H9 (cell line): ENCODE results near the gene TRAIP. TPM values are rescaled to one million over a fixed set of nuclear protein-coding genes. Genes with fewer than 3 reads are reported as not detected.
A peak's percentile ranks its signal among the peaks of the same experiment; 100 is the strongest.

Experiments
- DNase-seq: peaks from one replicate; pipeline ENCODE4 v3.0.0-alpha.2; 2017
- H2AFZ ChIP-seq: one replicate; pipeline ENCODE4 v1.6.1; 2013; ENCODE audit warnings: mild to moderate bottlenecking, low read length, control low read depth, moderate library complexity
- H2AK5ac ChIP-seq: 2 replicates; pipeline ENCODE4 v1.6.1; 2013; ENCODE audit warnings: low read length, control low read depth, mixed read lengths; ENCODE audit not compliant: insufficient read length
- H2BK120ac ChIP-seq: one replicate; pipeline ENCODE4 v1.6.1; 2013; ENCODE audit warnings: low read depth, mild to moderate bottlenecking, low read length, control low read depth, inconsistent platforms; ENCODE audit not compliant: poor library complexity, severe bottlenecking
- H2BK12ac ChIP-seq: 2 replicates; pipeline ENCODE4 v1.6.1; 2013; ENCODE audit warnings: low read length, control low read depth, mixed read lengths, low read depth; ENCODE audit not compliant: insufficient read length
- H2BK15ac ChIP-seq: 2 replicates; pipeline ENCODE4 v1.6.1; 2013; ENCODE audit warnings: low read depth, low read length, control low read depth
- H2BK20ac ChIP-seq: one replicate; pipeline ENCODE4 v1.6.1; 2013; ENCODE audit warnings: low read depth, mild to moderate bottlenecking, low read length, control low read depth, inconsistent platforms; ENCODE audit not compliant: poor library complexity, severe bottlenecking
- H2BK5ac ChIP-seq: 2 replicates; pipeline ENCODE4 v1.6.1; 2013; ENCODE audit warnings: low read length, control low read depth, mixed read lengths; ENCODE audit not compliant: insufficient read length
- H3K14ac ChIP-seq: 2 replicates; pipeline ENCODE4 v1.6.1; 2013; ENCODE audit warnings: low read length, control low read depth; ENCODE audit not compliant: insufficient read depth
- H3K18ac ChIP-seq: 2 replicates; pipeline ENCODE4 v1.6.1; 2013; ENCODE audit warnings: low read depth, mild to moderate bottlenecking, mixed read lengths, low read length, control low read depth; ENCODE audit not compliant: insufficient read length
- H3K23ac ChIP-seq: 2 replicates; pipeline ENCODE4 v1.6.1; 2013; ENCODE audit warnings: low read length, control low read depth, mixed read lengths, low read depth; ENCODE audit not compliant: insufficient read length
- H3K23me2 ChIP-seq: 2 replicates; pipeline ENCODE4 v1.6.1; 2013; ENCODE audit warnings: low read depth, mild to moderate bottlenecking, mixed read lengths, low read length, control low read depth; ENCODE audit not compliant: insufficient read length, poor library complexity, severe bottlenecking
- H3K27ac ChIP-seq: 2 replicates; pipeline ENCODE4 v1.5.1; 2013; ENCODE audit warnings: low read length, control low read depth, mixed read lengths, low read depth; ENCODE audit not compliant: insufficient read length
- H3K27me3 ChIP-seq: 2 replicates; pipeline ENCODE4 v1.6.1; 2013; ENCODE audit warnings: low read length, control low read depth, inconsistent platforms; ENCODE audit not compliant: insufficient read depth
- H3K4ac ChIP-seq: 2 replicates; pipeline ENCODE4 v1.6.1; 2013; ENCODE audit warnings: low read depth, mild to moderate bottlenecking, control low read depth, inconsistent platforms, low read length, moderate library complexity
- H3K4me1 ChIP-seq: 2 replicates; pipeline ENCODE4 v1.6.1; 2013; ENCODE audit warnings: low read length, control low read depth, inconsistent platforms; ENCODE audit not compliant: insufficient read depth
- H3K4me2 ChIP-seq: 2 replicates; pipeline ENCODE4 v1.6.1; 2013; ENCODE audit warnings: low read length, control low read depth, mixed read lengths; ENCODE audit not compliant: insufficient read length, insufficient read depth
- H3K56ac ChIP-seq: 2 replicates; pipeline ENCODE4 v1.6.1; 2013; ENCODE audit warnings: low read depth, mild to moderate bottlenecking, mixed read lengths, low read length, control low read depth; ENCODE audit not compliant: insufficient read length
- H3K79me1 ChIP-seq: 2 replicates; pipeline ENCODE4 v1.6.1; 2013; ENCODE audit warnings: low read depth, mild to moderate bottlenecking, moderate library complexity, low read length, control low read depth, inconsistent platforms; ENCODE audit not compliant: insufficient read depth, poor library complexity, severe bottlenecking
- H3K79me2 ChIP-seq: 2 replicates; pipeline ENCODE4 v1.6.1; 2013; ENCODE audit warnings: low read length, control low read depth, inconsistent platforms; ENCODE audit not compliant: insufficient read depth
- H3K9ac ChIP-seq: 2 replicates; pipeline ENCODE4 v1.6.1; 2013; ENCODE audit warnings: low read length, control low read depth, mixed read lengths; ENCODE audit not compliant: insufficient read length; ENCODE audit errors: extremely low read depth
- H3K9me3 ChIP-seq: one replicate; pipeline ENCODE4 v1.6.1; 2013; ENCODE audit warnings: low read depth, low read length, inconsistent platforms; ENCODE audit not compliant: control insufficient read depth
- H3T11ph ChIP-seq: one replicate; pipeline ENCODE4 v1.6.1; 2013; ENCODE audit warnings: mild to moderate bottlenecking, low read length, control low read depth, inconsistent platforms
- H4K20me1 ChIP-seq: one replicate; pipeline ENCODE4 v1.6.1; 2013; ENCODE audit not compliant: control insufficient read depth, insufficient read length, insufficient read depth
- H4K5ac ChIP-seq: 2 replicates; pipeline ENCODE4 v1.6.1; 2013; ENCODE audit warnings: low read depth, mild to moderate bottlenecking, mixed read lengths, low read length, control low read depth; ENCODE audit not compliant: insufficient read length
- H4K8ac ChIP-seq: replicated peaks from 2 replicates; pipeline ENCODE4 v1.6.1; 2013; ENCODE audit warnings: low read length, control low read depth, mixed read lengths, low read depth; ENCODE audit not compliant: insufficient read length
- H4K91ac ChIP-seq: 2 replicates; pipeline ENCODE4 v1.6.1; 2013; ENCODE audit warnings: low read depth, mild to moderate bottlenecking, moderate library complexity, mixed read lengths, low read length, control low read depth; ENCODE audit not compliant: insufficient read length
- H3K27ac Mint-ChIP-seq, 3 experiments: 2 replicates in 2 of 3; 3 replicates in 1 of 3; pipeline ENCODE4 v1.8.0; 2020 to 2021; ENCODE audit warnings: mixed read lengths in 3 of 3, mild to moderate bottlenecking in 1 of 3, moderate library complexity in 1 of 3
- H3K27me3 Mint-ChIP-seq: 2 replicates; pipeline ENCODE4 v1.8.0; 2021; ENCODE audit warnings: low read depth, mild to moderate bottlenecking, moderate library complexity, mixed read lengths
- H3K36me3 Mint-ChIP-seq, 3 experiments: 2 replicates in 2 of 3; 3 replicates in 1 of 3; pipeline ENCODE4 v1.8.0; 2020 to 2021; ENCODE audit warnings: low read depth in 3 of 3, mixed read lengths in 3 of 3; ENCODE audit not compliant: insufficient read depth in 1 of 3
- H3K4me1 Mint-ChIP-seq, 2 experiments: 2 replicates each; pipeline ENCODE4 v1.8.0; 2020; ENCODE audit warnings: mixed read lengths in 2 of 2
- H3K4me3 Mint-ChIP-seq, 2 experiments: 2 replicates in 1 of 2; 3 replicates in 1 of 2; pipeline ENCODE4 v1.8.0; 2020 to 2021; ENCODE audit warnings: mild to moderate bottlenecking in 2 of 2, mixed read lengths in 2 of 2, moderate library complexity in 1 of 2
- H3K9me3 Mint-ChIP-seq, 2 experiments: 2 replicates in 1 of 2; 3 replicates in 1 of 2; pipeline ENCODE4 v1.8.0; 2020; ENCODE audit warnings: mild to moderate bottlenecking in 2 of 2, mixed read lengths in 2 of 2, moderate library complexity in 1 of 2
- CTCF ChIP-seq: fragments of 200-600 bp; sonication (generic); conservative IDR thresholded peaks from 3 replicates; pipeline ENCODE4 v1.8.0; 2021; ENCODE audit warnings: antibody characterized with exemption, mild to moderate bottlenecking
- WGBS: extraction: QIAGEN DNeasy Blood & Tissue Kit; methylation state at CpG from one replicate; pipeline ENCODE4 v1.1.7; 2013; ENCODE audit warnings: missing lambda C conversion rate, low lambda C conversion rate, mixed read lengths; ENCODE audit not compliant: insufficient read length; ENCODE audit errors: extremely low coverage; 5-methylcytosine and 5-hydroxymethylcytosine counted together
- total RNA-seq: library from RNA; stranded (reverse); gene quantifications from 2 replicates; pipeline ENCODE4 v1.2.1, GENCODE V29; 2021

TRAIP gene
- total RNA-seq, 1 experiment from 2014 or later = 36.7 TPM

- Histone ChIP-seq H2BK12ac (no peak overlapping the region), H3K27me3 (no peaks in the 10 kb centered on the region), H3K4ac (no peak overlapping the region), H3K79me2 (no peaks in the 10 kb centered on the region), H4K8ac (no peak overlapping the region), H2BK20ac (no peak overlapping the region), H3K79me1 (no peaks in the 10 kb centered on the region), H2AK5ac (no peak overlapping the region), H3K27ac (no peak overlapping the region), H4K91ac (no peak overlapping the region), H3K4me2 (no peak overlapping the region), H2AFZ (no peak overlapping the region), H3T11ph (no peak overlapping the region), H3K18ac (no peak overlapping the region), H4K20me1 (no peaks in the 10 kb centered on the region), H3K9me3 (no peaks in the 10 kb centered on the region), H2BK120ac (no peak overlapping the region), H3K56ac (no peak overlapping the region), H3K23me2 (peaks cover 7% of the 10 kb centered on the region), H3K4me1 (peaks cover 10% of the 10 kb centered on the region; the same call in 1 of the 2 replicates), H2BK15ac (no peak overlapping the region), H3K9ac (no peak overlapping the region), H4K5ac (no peak overlapping the region), H2BK5ac (no peak overlapping the region), H3K14ac (no peak overlapping the region), H3K23ac (no peak overlapping the region)
- WGBS = no CpG with 5 or more reads among the region's 5 CpGs
- Mint-ChIP-seq H3K4me3 (no peak overlapping the region), H3K9me3 (no peaks in the 10 kb centered on the region), H3K27ac (peak overlapping the region in 2 of 3 experiments; percentile 36 to 70; a peak in 1 of 7 replicates), H3K27me3 (peaks cover 1% of the 10 kb centered on the region; the same call in 1 of the 2 replicates), H3K36me3 (peaks cover 8 to 13% (median 12%) of the 10 kb centered on the region in 3 experiments; a peak in 6 of 7 replicates), H3K4me1 (peaks cover 30 to 48% of the 10 kb centered on the region in 2 experiments)
- DNase-seq = no peak
- TF ChIP-seq CTCF = no peak
Measured at GRCh38 chr3:49864505-49864904, 8.1 kb upstream of the TRAIP start.
